ENCODE results near the gene LMAN2.
A peak's percentile ranks its signal among the peaks of the same experiment; 100 is the strongest.

The LMAN2 gene

DNA sequence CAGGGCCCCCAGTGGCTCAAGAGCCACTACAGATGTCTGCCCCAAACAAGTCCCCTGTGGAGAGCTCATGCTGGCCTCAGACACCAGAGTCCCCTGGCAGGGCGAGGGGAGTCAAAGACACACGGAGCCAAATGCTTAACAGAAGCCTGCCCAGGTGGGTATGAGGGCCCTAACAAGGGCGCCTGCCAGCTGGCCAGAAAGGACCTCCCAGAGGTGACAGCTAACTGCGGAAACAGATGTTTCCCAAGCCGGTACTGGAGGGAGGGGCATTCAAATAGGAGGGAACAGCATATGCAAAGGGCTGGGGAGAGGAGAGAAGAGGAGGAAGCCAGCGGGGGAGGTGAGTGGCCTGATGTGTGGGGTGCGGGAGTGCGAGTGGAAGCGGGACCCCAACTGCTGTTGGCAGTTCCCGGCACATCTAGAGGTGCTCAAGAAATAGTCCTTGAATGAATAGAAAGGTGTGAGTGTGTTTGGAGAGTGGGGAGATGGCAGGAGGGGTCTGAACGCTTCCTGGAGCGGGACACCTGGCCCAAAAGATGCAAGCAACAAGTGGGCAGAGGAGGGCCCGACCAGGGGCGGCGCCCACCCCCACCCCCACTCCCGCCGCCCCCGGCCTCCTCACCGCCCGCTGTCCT, 40.6 kb downstream of the LMAN2 start:
- CTCF ChIA-PET, result interaction anchor here (0.5 to 3.3 kb wide), 27 partner anchors 8 to 650 kb away, joined by 3 to 23 read pairs (median 4); no protein-coding TSS in a partner anchor
- peaks cover 0 to 37% of the 10 kb centered on the region in 2 experiments; a peak in 1 of 3 replicates for H3K36me3 ChIP-seq (ENCODE audit: control insufficient read depth in 2 of 2, insufficient read depth in 1 of 2, low read length in 2 of 2)

DNA sequence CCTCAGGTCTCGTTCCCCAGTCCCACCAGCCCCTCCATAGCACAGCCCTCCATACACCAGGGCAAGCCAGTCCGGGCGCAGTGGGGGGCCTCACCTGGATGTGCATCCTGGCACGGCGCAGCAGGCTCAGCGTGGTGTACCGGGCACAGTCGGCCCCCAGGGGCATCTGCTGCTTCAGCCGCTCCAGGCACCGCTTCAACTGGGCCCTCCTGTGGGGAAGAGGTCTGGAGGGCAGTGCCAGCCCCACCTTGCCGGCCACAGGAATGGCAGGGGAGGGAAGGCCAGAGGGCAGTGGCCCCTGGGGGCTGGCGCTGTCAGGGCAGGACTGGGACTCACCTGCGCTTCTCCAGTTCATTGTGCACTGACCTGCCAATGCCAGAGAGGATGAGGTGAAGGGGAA, 41.1 kb downstream of the LMAN2 start:
- peaks cover under 1 to 42% of the 10 kb centered on the region in 2 experiments; a peak in 2 of 3 replicates for H3K36me3 ChIP-seq (ENCODE audit: control insufficient read depth in 2 of 2, insufficient read depth in 1 of 2, low read length in 2 of 2)
- no peak overlapping the region for H3K27ac ChIP-seq (ENCODE audit: extremely low read depth, low read depth, low read length)
- no peaks in the 10 kb centered on the region for H3K9me3 ChIP-seq (ENCODE audit: control insufficient read depth, insufficient read depth, low read depth, low read length)
- TF ChIP-seq, protein P1, sequence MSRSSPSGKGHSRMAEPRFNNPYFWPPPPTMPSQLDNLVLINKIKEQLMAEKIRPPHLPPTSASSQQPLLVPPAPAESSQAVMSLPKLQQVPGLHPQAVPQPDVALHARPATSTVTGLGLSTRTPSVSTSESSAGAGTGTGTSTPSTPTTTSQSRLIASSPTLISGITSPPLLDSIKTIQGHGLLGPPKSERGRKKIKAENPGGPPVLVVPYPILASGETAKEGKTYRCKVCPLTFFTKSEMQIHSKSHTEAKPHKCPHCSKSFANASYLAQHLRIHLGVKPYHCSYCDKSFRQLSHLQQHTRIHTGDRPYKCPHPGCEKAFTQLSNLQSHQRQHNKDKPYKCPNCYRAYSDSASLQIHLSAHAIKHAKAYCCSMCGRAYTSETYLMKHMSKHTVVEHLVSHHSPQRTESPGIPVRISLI (tag by site-specific recombination; IDR thresholded peaks at IDR 0.05), result no peak
- 0 out of 2 replicates have a peak, but pooled peaks have one; percentile 31 for TF ChIP-seq BCL11B (tag by site-specific recombination; IDR thresholded peaks at IDR 0.05; ENCODE audit: low read depth)
- H3K4me3 ChIP-seq (ENCODE audit: low read depth, low read length), result no peak overlapping the region
- POLR2A ChIA-PET, result interaction anchor here (1.0 to 1.5 kb wide), 8 partner anchors 9 to 187 kb away, joined by 3 to 6 read pairs (median 4); partner anchors contain the start of genes GRK6, LMAN2 and PDLIM7
- H3K4me1 ChIP-seq (ENCODE audit: control insufficient read depth, insufficient read depth, low read length), result peaks cover 7% of the 10 kb centered on the region
- CTCF ChIA-PET, result interaction anchor here (0.6 to 3.3 kb wide), 40 partner anchors 8 to 680 kb away, joined by 3 to 23 read pairs (median 5); partner anchors contain the start of genes EIF4E1B, LMAN2 and PDLIM7

More for the DNA sequence above, 40.6 kb downstream of the LMAN2 start:
- Histone ChIP-seq H3K27ac (ENCODE audit: extremely low read depth, low read depth, low read length) (no peak overlapping the region), H3K9me3 (ENCODE audit: control insufficient read depth, insufficient read depth, low read depth, low read length) (no peaks in the 10 kb centered on the region), H3K4me1 (ENCODE audit: control insufficient read depth, insufficient read depth, low read length) (peaks cover 5% of the 10 kb centered on the region), H3K4me3 (ENCODE audit: low read depth, low read length) (peak overlapping the region; percentile 86)
- POLR2A ChIA-PET, result interaction anchor here (1.3 to 2.4 kb wide), 7 partner anchors 7 to 186 kb away, joined by 5 to 12 read pairs (median 10); partner anchors contain the start of genes LMAN2, PDLIM7, PRELID1 and RAB24
- TF ChIP-seq GLIS2 (tag by site-specific recombination; IDR thresholded peaks at IDR 0.05) (0 out of 2 replicates have a peak, but pooled peaks have one; percentile 12), ZNF341 (tag by site-specific recombination; IDR thresholded peaks at IDR 0.05; ENCODE audit: low read depth) (peak; percentile 88), GLIS1 (tag by site-specific recombination; IDR thresholded peaks at IDR 0.05) (0 out of 2 replicates have a peak, but pooled peaks have one; percentile 6), SCRT1 (tag by site-specific recombination; IDR thresholded peaks at IDR 0.05; ENCODE audit: borderline replicate concordance) (0 out of 2 replicates have a peak, but pooled peaks have one; percentile 19), ZBTB17 (tag by site-specific recombination; IDR thresholded peaks at IDR 0.05) (peak; percentile 57), ZIC2 (tag by site-specific recombination; IDR thresholded peaks at IDR 0.05) (peak; percentile 46), SP2 (tag by site-specific recombination; IDR thresholded peaks at IDR 0.05) (peak; percentile 40; the same call in 1 of the 2 replicates), ZNF660 (tag by site-specific recombination; IDR thresholded peaks at IDR 0.05) (no peak), SCRT2 (tag by site-specific recombination; IDR thresholded peaks at IDR 0.05) (peak; percentile 79), ZNF114 (tag by site-specific recombination; IDR thresholded peaks at IDR 0.05) (no peak), ZNF664 (tag by site-specific recombination; IDR thresholded peaks at IDR 0.05) (no peak), ZNF623 (tag by site-specific recombination; IDR thresholded peaks at IDR 0.05) (peak; percentile 48), MZF1 (tag by site-specific recombination; IDR thresholded peaks at IDR 0.05; ENCODE audit: borderline replicate concordance) (no peak), ZNF140 (tag by site-specific recombination; IDR thresholded peaks at IDR 0.05) (no peak)
- TF ChIP-seq, protein P2, sequence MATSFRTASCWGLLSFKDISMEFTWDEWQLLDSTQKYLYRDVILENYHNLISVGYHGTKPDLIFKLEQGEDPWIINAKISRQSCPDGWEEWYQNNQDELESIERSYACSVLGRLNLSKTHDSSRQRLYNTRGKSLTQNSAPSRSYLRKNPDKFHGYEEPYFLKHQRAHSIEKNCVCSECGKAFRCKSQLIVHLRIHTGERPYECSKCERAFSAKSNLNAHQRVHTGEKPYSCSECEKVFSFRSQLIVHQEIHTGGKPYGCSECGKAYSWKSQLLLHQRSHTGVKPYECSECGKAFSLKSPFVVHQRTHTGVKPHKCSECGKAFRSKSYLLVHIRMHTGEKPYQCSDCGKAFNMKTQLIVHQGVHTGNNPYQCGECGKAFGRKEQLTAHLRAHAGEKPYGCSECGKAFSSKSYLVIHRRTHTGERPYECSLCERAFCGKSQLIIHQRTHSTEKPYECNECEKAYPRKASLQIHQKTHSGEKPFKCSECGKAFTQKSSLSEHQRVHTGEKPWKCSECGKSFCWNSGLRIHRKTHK (tag by site-specific recombination; IDR thresholded peaks at IDR 0.05), result no peak
- TF ChIP-seq, protein P3, sequence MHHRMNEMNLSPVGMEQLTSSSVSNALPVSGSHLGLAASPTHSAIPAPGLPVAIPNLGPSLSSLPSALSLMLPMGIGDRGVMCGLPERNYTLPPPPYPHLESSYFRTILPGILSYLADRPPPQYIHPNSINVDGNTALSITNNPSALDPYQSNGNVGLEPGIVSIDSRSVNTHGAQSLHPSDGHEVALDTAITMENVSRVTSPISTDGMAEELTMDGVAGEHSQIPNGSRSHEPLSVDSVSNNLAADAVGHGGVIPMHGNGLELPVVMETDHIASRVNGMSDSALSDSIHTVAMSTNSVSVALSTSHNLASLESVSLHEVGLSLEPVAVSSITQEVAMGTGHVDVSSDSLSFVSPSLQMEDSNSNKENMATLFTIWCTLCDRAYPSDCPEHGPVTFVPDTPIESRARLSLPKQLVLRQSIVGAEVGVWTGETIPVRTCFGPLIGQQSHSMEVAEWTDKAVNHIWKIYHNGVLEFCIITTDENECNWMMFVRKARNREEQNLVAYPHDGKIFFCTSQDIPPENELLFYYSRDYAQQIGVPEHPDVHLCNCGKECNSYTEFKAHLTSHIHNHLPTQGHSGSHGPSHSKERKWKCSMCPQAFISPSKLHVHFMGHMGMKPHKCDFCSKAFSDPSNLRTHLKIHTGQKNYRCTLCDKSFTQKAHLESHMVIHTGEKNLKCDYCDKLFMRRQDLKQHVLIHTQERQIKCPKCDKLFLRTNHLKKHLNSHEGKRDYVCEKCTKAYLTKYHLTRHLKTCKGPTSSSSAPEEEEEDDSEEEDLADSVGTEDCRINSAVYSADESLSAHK (tag by site-specific recombination; IDR thresholded peaks at IDR 0.05), result no peak
- TF ChIP-seq, protein P4, sequence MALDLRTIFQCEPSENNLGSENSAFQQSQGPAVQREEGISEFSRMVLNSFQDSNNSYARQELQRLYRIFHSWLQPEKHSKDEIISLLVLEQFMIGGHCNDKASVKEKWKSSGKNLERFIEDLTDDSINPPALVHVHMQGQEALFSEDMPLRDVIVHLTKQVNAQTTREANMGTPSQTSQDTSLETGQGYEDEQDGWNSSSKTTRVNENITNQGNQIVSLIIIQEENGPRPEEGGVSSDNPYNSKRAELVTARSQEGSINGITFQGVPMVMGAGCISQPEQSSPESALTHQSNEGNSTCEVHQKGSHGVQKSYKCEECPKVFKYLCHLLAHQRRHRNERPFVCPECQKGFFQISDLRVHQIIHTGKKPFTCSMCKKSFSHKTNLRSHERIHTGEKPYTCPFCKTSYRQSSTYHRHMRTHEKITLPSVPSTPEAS (tag by site-specific recombination; IDR thresholded peaks at IDR 0.05), result no peak
- TF ChIP-seq, protein P5, sequence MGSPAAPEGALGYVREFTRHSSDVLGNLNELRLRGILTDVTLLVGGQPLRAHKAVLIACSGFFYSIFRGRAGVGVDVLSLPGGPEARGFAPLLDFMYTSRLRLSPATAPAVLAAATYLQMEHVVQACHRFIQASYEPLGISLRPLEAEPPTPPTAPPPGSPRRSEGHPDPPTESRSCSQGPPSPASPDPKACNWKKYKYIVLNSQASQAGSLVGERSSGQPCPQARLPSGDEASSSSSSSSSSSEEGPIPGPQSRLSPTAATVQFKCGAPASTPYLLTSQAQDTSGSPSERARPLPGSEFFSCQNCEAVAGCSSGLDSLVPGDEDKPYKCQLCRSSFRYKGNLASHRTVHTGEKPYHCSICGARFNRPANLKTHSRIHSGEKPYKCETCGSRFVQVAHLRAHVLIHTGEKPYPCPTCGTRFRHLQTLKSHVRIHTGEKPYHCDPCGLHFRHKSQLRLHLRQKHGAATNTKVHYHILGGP (tag by site-specific recombination; IDR thresholded peaks at IDR 0.05), result no peak
